GM18505 (cell line): Measurements from ENCODE around the gene ANKRD39.
"Not testable (repeated sequence)": the region's sequence is repeated elsewhere in the genome, so short reads cannot be mapped to it uniquely, and the experiment has no call there.

Source experiments
- ATAC-seq: cut with Tn5 transposase; IDR thresholded peaks from one replicate; pipeline ENCODE4 v1.9.1; 2021; ENCODE audit not compliant: unreplicated experiment
- POLR2A ChIP-seq: IDR thresholded peaks from 4 replicates; pipeline ENCODE4 v1.6.1; 2011; ENCODE audit warnings: borderline replicate concordance; ENCODE audit not compliant: insufficient read depth, insufficient read length; ENCODE audit errors: extremely low read depth

The ANKRD39 gene

DNA sequence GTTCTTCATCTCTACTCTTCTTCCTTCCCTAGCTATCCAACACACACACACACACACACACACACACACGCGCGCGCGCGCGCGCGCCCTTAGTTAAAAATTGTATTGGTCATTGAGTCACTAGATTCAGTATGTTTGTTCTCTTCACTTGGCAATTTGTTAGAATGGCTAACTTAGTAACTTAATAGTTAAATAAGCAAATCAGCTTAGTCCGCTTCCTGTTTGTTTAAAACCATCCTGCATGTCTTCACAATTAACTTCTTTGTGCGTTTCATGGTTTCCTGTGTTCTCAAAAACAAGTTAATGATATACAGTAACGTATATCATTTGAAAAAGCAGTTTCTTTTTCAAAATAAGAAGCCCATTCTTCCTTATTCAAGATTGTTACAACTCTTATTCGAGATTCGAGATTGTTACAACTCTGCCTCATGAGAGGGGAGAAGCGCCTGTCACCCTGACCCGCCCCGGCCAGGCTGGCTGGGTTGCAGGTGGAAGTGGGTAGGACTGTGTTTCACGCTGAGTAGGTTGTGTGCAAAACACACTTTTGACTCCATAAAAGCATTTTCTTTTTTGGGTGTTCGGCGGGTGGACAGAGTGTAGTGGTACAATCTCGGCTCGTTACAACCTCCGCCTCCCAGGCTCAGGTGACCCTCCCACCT is 51.2 kb downstream of the ANKRD39 start:
- ATAC-seq = no peak
- TF ChIP-seq POLR2A = peak; percentile 13

GRCh38 chr2:96805946-96806345 is 51.9 kb downstream of the ANKRD39 start:
- ATAC-seq = not testable (repeated sequence)

DNA sequence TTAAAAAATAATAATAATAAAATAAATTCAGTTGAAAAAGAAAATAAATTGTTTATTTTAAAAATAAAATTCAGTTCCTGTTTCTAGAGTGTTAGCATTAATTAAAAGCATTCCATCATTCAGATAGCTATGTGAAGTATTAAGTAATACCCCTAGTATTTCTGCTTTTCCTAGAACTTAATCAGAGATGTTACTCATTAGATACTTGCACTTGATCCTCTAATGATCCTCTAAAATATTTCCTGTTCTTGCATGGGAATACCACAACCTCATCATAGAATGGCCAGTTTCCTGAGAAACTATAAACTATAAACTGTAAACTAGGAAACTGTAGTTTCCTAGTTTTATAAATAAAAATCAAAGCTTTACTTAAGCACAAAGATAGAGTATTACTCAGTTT is 52.8 kb downstream of the ANKRD39 start:
- ATAC-seq = no peak
- TF ChIP-seq POLR2A = no peak

DNA sequence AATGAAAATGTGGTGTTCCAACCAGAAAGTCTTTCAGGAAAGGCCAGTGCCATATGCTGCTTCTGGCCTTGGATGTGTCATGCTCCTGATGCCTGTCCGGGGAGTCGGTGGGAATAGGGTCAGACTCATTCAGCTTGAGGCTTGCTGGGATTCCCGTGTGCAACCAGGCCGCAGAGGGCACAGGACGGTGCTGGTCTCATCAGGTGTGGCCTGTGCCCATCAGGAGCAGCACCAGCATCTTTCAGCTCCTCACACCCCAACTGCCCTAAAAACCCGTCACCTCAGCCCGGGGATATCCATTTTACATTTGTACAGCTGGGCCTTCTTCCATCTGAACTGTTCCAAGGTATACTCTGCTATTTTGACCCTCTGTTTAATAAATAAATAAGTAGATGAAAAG is 55.1 kb downstream of the ANKRD39 start:
- ATAC-seq = no peak
- TF ChIP-seq POLR2A = no peak

GRCh38 chr2:96801786-96802595 is 55.8 kb downstream of the ANKRD39 start:
- peak; percentile 36 for TF ChIP-seq POLR2A
- no peak for ATAC-seq

DNA sequence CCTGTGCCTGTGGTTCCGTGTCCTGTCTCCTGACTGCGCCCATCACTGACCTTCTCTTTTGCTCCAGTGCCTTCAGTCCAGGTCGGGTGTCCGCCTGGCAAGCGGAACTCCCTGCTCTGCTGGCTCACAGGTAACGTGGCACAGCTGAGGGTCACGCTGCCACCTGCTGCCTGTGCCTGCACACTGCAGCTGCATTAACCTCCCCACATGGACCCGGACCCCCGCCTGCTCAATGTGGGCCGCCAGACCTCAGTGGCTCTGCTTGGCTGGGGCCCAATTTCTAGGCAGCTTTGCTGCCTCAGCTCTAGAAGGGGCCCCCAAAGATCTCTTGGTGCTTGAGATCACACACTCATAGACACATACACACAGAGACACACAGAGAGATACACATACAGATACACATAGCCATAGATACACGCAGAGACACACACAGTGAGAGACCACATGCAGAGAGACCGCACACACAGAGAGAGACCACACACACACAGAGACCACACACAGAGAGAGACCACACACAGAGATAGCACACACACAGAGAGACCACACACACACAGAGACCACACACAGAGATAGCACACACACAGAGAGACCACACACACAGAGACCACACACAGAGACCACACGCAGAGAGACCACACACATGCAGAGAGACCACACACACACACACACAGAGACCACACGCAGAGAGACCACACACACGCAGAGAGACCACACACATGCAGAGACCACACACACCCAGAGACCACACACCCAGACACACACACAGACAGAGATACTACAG is 56.6 kb downstream of the ANKRD39 start:
- ATAC-seq = peak; percentile 73
- TF ChIP-seq POLR2A = no peak

DNA sequence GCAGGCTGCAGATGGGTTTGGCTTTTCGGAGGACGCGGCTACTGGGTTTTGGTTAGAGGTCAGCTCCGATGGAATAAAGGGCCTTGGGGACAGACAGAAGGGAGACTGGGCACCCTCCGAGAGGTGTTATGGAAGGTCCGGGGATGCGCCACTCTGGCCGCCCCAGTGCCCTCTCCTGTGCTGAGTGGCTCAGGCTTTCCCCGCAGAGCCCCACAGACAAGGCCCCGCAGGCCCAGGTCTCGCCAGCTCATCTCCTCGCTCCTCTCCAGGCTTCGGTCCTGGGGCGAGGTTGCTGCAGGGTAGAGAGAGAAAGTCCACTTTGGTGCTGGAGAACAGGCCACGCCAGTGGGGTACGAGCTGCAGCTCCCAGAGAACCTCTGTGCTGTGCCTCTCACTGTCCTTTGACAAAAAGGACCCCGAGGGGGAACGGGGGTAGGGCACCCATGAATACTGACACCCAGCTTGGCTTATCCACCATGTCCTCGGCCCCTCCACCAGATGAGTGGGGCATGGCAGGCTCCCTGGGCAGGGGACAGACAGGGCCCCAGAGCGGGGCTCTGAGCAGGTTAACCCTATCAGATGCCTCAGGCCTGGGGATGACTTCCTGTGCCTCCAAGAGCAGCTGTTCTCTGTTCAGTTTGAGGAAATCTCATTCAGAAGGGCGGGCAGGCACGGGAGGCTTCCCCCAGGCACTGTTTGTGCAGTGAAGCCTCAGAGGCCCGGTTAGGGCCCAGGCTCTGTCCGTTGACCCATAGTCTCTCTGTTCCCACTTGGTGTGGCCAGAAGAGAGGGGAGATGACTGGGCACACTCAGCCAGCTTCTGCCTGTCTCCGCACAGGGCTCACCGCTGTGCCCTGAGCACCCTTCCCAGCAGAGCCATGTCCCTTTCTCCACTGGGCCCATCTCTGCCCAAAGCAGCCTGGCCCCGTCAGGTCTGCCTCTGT is 57.5 kb downstream of the ANKRD39 start:
- TF ChIP-seq POLR2A = no peak
- ATAC-seq = peak; percentile 18

GRCh38 chr2:96799623-96799935 is 58.2 kb downstream of the ANKRD39 start:
- no peak for TF ChIP-seq POLR2A
- ATAC-seq = no peak

DNA sequence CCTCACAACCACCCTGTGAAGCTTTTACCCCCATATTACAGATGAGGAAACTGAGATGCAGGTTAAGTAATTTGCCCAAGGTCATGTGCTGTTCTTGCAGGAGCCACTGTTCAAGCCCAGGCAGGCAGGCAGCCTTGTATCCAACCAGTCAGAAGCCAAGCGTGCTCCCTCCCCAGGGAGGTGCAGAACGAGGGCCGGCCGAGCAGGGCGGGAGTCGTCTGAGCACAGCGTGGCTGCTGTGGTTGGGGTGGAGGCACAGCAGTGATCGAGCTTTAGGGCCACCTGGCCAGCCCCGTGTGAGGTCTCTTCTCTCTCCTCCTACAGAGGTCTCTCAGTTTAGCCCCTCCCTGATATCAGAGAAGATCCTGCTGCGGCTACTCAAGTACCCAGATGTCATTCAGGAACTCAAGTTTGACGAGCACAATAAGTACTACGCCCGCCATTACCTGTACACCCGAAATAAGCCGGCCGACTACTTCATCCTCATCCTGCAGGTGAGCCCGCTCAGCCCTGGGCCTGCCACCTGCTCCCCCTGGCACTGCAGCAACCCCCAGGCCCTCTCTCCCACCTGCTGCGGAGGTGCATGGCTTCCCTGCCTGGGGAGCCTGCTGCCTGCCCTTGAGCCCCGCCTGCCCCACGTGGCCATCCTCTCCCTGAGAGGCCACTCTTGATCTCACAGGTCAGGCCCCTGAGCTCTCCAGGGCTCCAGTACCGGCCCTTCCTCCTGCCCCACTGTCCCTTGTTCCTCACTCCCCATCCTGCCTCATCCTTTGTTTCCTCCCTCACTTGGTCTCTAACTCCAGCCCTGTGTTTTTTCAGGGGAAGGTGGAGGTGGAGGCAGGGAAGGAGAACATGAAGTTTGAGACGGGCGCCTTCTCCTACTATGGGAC is 58.8 kb downstream of the ANKRD39 start:
- ATAC-seq = no peak

More for the DNA sequence above, 58.8 kb downstream of the ANKRD39 start:
- no peak for TF ChIP-seq POLR2A
